Adipocyte (in vitro differentiated cells): ENCODE results near the gene COQ2.

Source experiments
- DNase-seq: peaks from one replicate; pipeline ENCODE4 v3.0.0-alpha.2; 2015; ENCODE audit warnings: low read depth
- H3K27me3 ChIP-seq: replicated peaks from 2 replicates; pipeline ENCODE4 v1.7.0; 2013; ENCODE audit warnings: mild to moderate bottlenecking, low read length, moderate library complexity; ENCODE audit not compliant: control insufficient read depth, insufficient read depth
- H3K36me3 ChIP-seq: 2 replicates; pipeline ENCODE4 v1.7.0; 2013; ENCODE audit warnings: low read length, mild to moderate bottlenecking, moderate library complexity; ENCODE audit not compliant: control insufficient read depth, insufficient read depth, severe bottlenecking
- H3K4me1 ChIP-seq: 2 replicates; pipeline ENCODE4 v1.7.0; 2013; ENCODE audit warnings: mild to moderate bottlenecking, low read length, moderate library complexity; ENCODE audit not compliant: control insufficient read depth, insufficient read depth
- H3K4me3 ChIP-seq: 2 replicates; pipeline ENCODE4 v1.7.0; 2013; ENCODE audit warnings: mild to moderate bottlenecking, low read length, moderate library complexity
- H3K9ac ChIP-seq: 2 replicates; pipeline ENCODE4 v1.7.0; 2013; ENCODE audit warnings: mild to moderate bottlenecking, low read length, moderate library complexity
- H3K9me3 ChIP-seq: 2 replicates; pipeline ENCODE4 v1.7.0; 2013; ENCODE audit warnings: mild to moderate bottlenecking, low read length, moderate library complexity; ENCODE audit not compliant: control insufficient read depth

The COQ2 gene

GRCh38 chr4:83262682-83263081 lies 21.9 kb downstream of the COQ2 start:
- no peak overlapping the region for H3K4me3 ChIP-seq
- no peaks in the 10 kb centered on the region for H3K9me3 ChIP-seq
- no peak overlapping the region for H3K9ac ChIP-seq
- H3K36me3 ChIP-seq: peaks cover 14% of the 10 kb centered on the region
- H3K4me1 ChIP-seq: peaks cover 38% of the 10 kb centered on the region
- H3K27me3 ChIP-seq: no peaks in the 10 kb centered on the region
- DNase-seq: no peak

- H3K9me3 ChIP-seq: no peaks in the 10 kb centered on the region
- no peak for DNase-seq
Measured at GRCh38 chr4:83261307-83261706, 23.3 kb downstream of the COQ2 start.

GRCh38 chr4:83259586-83259985 lies 25.0 kb downstream of the COQ2 start:
- Histone ChIP-seq H3K4me1 (peaks cover 50% of the 10 kb centered on the region), H3K9me3 (no peaks in the 10 kb centered on the region), H3K9ac (peak overlapping the region; percentile 4), H3K4me3 (no peak overlapping the region), H3K27me3 (no peaks in the 10 kb centered on the region), H3K36me3 (peaks cover 3% of the 10 kb centered on the region)
- DNase-seq: no peak

More at GRCh38 chr4:83261307-83261706, 23.3 kb downstream of the COQ2 start:
- Histone ChIP-seq H3K27me3 (no peaks in the 10 kb centered on the region), H3K4me3 (no peak overlapping the region), H3K9ac (no peak overlapping the region), H3K4me1 (peaks cover 39% of the 10 kb centered on the region), H3K36me3 (peaks cover 14% of the 10 kb centered on the region)

- DNase-seq: no peak
- Histone ChIP-seq H3K4me3 (peak overlapping the region; percentile 3), H3K9ac (no peak overlapping the region), H3K9me3 (no peaks in the 10 kb centered on the region), H3K4me1 (peaks cover 50% of the 10 kb centered on the region), H3K27me3 (no peaks in the 10 kb centered on the region), H3K36me3 (peaks cover 3% of the 10 kb centered on the region)
Measured at GRCh38 chr4:83258461-83258860, 26.1 kb downstream of the COQ2 start.

- Histone ChIP-seq H3K36me3 (peaks cover 3% of the 10 kb centered on the region), H3K9ac (no peak overlapping the region), H3K27me3 (no peaks in the 10 kb centered on the region), H3K4me1 (peaks cover 50% of the 10 kb centered on the region), H3K4me3 (no peak overlapping the region), H3K9me3 (no peaks in the 10 kb centered on the region)
- no peak for DNase-seq
Measured at GRCh38 chr4:83257811-83258210, 26.8 kb downstream of the COQ2 start.

- Histone ChIP-seq H3K9ac (no peak overlapping the region), H3K4me1 (peaks cover 69% of the 10 kb centered on the region), H3K4me3 (no peak overlapping the region), H3K36me3 (no peaks in the 10 kb centered on the region), H3K9me3 (no peaks in the 10 kb centered on the region), H3K27me3 (no peaks in the 10 kb centered on the region)
- peak; percentile 59 for DNase-seq
Measured at GRCh38 chr4:83255584-83255983, 29.0 kb downstream of the COQ2 start.

GRCh38 chr4:83252782-83253405 lies 31.7 kb downstream of the COQ2 start:
- Histone ChIP-seq H3K4me3 (no peak overlapping the region), H3K4me1 (peaks cover 45% of the 10 kb centered on the region), H3K27me3 (no peaks in the 10 kb centered on the region), H3K9ac (peak overlapping the region; percentile 15), H3K9me3 (no peaks in the 10 kb centered on the region), H3K36me3 (no peaks in the 10 kb centered on the region)
- DNase-seq: peak; percentile 65

GRCh38 chr4:83251447-83251830 lies 33.2 kb downstream of the COQ2 start:
- H3K27me3 ChIP-seq: no peaks in the 10 kb centered on the region
- DNase-seq: no peak
- H3K9ac ChIP-seq: no peak overlapping the region
- no peaks in the 10 kb centered on the region for H3K9me3 ChIP-seq
- H3K4me1 ChIP-seq: peaks cover 34% of the 10 kb centered on the region
- no peak overlapping the region for H3K4me3 ChIP-seq
- no peaks in the 10 kb centered on the region for H3K36me3 ChIP-seq

- DNase-seq: no peak
- no peak overlapping the region for H3K4me3 ChIP-seq
- no peak overlapping the region for H3K9ac ChIP-seq
- H3K36me3 ChIP-seq: no peaks in the 10 kb centered on the region
- no peaks in the 10 kb centered on the region for H3K9me3 ChIP-seq
- peaks cover 29% of the 10 kb centered on the region for H3K4me1 ChIP-seq
- H3K27me3 ChIP-seq: no peaks in the 10 kb centered on the region
Measured at GRCh38 chr4:83250687-83251446, 33.7 kb downstream of the COQ2 start.

GRCh38 chr4:83248486-83248885 lies 36.1 kb downstream of the COQ2 start:
- no peaks in the 10 kb centered on the region for H3K9me3 ChIP-seq
- H3K9ac ChIP-seq: no peak overlapping the region
- H3K4me3 ChIP-seq: no peak overlapping the region
- no peak for DNase-seq
- H3K4me1 ChIP-seq: peaks cover 22% of the 10 kb centered on the region
- no peaks in the 10 kb centered on the region for H3K36me3 ChIP-seq
- no peaks in the 10 kb centered on the region for H3K27me3 ChIP-seq

- Histone ChIP-seq H3K27me3 (no peaks in the 10 kb centered on the region), H3K4me3 (no peak overlapping the region), H3K4me1 (peaks cover 22% of the 10 kb centered on the region), H3K9me3 (no peaks in the 10 kb centered on the region), H3K36me3 (no peaks in the 10 kb centered on the region), H3K9ac (no peak overlapping the region)
- no peak for DNase-seq
Measured at GRCh38 chr4:83247415-83248357, 36.9 kb downstream of the COQ2 start.
